NT2/D1 (cell line): ENCODE data around the gene LTBP1.

Experiments used
- SUZ12 ChIP-seq: IDR thresholded peaks from 2 replicates; pipeline ENCODE4 v1.6.1; 2011; ENCODE audit not compliant: insufficient read length, insufficient read depth; ENCODE audit errors: extremely low read depth
- YY1 ChIP-seq: IDR thresholded peaks from 2 replicates; pipeline ENCODE4 v1.6.1; 2011; ENCODE audit not compliant: insufficient read length, insufficient read depth
- ZNF274 ChIP-seq: IDR thresholded peaks from 2 replicates; pipeline ENCODE4 v1.6.1; 2011; ENCODE audit warnings: mild to moderate bottlenecking, low read depth, low read length

GRCh38 chr2:32942793-32943485, 3.8 kb upstream of the LTBP1 start:
- TF ChIP-seq YY1: no peak
- TF ChIP-seq ZNF274: no peak
- TF ChIP-seq SUZ12: no peak
